Central memory CD4-positive, alpha-beta T cell (primary cell): ENCODE measurements around the gene ERFL.

Experiments
- DNase-seq: peaks from one replicate; pipeline ENCODE4 v3.0.0; 2022
- total RNA-seq, 3 experiments: gene quantifications; one replicate each; lab custom pipeline; 2026; lab: John Stamatoyannopoulos, UW

Gene ERFL
- total RNA-seq = 1.1 to 1.4 (median 1.4) reads per million in 3 experiments

GRCh38 chr19:41928221-41928683, at the start of gene ERFL:
Gene ERFL (minus strand): TSS chr19:41928449. CDS start chr19:41912919, 15,530 bp downstream.
- no peak for DNase-seq

DNA sequence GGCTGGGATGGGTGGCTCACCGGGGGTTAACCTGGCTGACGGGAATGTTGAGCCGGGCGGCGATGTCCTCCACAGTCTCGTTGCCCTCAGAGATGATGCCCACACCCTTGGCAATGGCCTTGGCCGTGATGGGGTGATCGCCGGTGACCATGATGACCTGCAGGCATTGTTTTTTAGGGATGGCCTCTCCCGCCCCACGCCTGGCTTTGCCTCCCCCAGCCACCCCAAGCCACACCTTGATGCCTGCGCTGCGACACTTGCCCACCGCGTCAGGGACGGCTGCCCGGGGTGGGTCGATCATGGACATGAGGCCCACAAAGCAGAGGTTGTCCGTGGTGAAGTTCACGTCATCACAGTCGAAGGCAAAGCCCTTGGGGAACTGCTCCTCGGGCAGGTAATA, 49.7 kb upstream of the ERFL start:
- no peak for DNase-seq

DNA sequence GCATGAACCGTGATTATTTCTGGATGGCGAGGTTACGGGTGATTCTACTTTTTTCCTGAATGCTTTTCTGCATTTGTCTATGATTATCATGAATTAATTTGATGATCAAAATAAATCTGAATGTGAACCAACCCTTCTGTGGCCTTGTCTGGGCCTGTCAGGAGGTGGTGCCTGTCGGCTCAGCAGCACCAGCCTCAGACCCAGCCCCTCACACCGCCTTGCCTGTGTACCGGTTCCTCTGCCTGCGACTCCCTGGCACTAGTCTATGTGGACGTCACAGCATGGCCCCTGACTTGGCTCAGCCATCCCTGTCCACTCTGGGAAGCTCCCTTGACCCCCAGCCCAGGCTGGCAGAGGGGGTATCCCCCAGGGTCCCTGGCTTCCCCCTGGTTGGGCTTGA, 46.4 kb upstream of the ERFL start:
- no peak for DNase-seq

DNA sequence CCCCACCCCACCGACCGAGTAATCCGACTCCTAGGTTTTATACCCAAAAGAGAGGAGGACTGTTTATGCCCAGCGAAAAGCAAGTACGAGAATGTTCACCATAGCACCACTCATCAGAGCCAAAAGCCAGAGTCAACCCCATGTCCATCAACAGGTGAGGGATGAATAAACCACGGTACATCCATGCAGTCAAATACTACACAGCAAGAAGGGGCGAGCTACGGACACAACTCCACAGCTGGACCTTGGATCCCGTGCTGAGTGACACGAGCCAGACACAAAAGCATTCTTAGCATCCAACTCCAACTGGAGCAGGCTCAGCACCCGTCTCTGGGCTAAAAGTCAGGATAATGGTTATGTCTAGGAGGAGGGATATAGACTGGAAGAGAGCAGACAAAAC, 43.1 kb upstream of the ERFL start:
- no peak for DNase-seq

DNA sequence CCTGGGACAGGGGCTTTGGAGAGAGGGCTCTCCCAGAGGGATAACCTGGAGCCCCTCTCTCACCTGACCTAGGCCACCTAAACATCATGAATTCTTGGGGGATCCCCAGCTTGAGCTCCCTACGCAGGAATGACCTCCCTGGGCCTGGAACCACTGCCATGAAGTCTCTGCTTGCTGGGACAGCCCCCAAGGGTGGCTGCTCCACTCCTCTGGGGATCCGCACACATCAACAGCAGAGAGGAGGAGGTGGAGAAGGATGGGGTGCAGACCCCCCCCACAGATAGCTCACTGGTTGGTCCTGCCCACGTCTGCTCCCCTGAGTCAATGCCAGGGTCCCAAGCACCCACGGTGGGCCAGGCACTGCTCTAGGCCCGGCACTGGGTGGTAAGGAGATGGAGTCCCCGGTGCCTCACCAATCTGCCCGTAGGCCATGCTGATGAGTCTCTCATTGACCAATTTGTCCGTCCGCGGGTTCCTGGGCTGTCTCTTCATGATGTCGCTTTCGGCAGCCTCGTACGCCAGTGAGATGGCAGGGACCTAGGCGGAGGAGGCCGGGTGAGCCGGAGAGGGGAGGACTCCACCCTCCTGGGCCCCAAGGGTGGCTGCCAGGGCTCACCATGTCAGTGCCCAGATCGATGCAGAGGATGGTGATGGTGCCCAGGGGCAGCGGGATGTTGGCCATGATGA, 41.7 kb upstream of the ERFL start:
- no peak for DNase-seq

DNA sequence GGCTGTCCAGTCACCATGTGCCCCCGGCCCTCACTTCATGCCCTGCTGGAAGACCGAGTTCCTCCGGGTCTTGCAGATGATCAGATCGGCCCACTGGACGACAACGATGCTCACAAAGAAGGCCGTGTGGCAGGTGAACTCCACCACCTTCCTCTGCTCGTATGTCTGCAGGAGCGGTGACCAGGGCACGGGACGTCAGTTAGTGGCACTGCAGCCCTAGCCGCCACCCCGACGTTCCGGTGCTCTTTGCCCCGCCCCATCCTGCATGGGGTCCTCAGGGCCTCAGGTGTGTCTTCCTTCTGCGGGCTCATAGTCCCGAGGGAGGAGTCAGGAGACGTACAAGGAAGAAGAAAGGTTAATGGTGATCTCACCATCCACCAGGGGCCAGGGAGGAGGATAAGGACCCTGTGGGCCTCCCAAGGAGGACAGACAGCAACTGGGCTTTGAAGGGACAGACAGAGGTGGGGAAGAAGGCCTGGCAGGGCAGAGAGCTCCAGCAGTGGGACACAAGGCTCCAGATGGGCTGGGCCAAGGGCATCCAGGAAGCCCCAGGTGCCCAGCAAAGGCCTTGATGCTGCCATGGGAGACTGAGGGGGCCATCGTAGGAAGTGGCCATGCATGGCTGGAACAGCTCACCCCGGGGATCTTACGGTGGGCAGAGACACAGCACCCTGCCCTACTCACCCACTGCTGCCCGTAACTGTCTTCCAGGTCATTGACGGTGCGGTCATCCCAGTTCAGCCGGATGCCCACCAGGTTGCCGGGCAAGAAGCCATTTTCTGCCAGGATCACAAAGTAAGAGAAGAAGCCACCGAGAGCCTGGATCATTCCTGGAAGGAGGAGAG, 40.7 kb upstream of the ERFL start:
- no peak for DNase-seq

DNA sequence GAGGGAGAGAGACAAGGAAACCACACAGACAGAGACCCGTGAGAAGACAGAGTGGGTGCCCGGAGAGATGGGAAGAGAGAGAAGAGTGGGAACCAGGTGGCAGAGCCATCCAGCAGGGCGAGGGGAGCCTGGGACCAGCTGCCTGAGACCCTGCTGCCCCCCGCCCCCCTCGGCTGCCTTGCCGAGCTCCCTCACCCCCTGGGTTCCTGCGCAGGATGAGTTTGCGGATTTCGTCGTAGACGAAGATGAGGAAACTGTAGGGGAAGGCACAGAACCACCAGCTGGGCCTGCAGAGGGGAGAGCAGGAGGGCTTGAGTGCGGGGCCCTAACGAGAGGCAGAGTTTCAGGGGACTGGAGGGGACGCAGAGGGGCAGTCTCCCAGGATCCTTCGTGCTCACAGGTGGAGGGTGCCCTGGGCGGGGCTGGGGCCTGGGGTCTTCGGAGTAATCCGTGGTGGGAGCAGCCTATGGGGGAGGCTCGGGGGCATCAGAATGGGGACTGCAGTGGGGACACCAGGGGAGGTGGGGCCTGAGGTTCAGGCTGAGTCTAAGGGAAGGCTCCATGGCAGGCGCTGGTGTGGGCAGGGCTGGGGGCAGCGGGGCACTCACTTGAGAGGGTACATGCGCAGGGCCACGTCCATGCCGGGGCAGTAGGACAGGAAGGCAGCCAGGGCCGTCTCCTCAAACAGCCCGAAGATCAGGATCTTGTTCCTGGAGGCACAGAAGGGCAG, 39.0 kb upstream of the ERFL start:
- no peak for DNase-seq

- no peak for DNase-seq
Observed at GRCh38 chr19:41965106-41965505, 36.9 kb upstream of the ERFL start.

DNA sequence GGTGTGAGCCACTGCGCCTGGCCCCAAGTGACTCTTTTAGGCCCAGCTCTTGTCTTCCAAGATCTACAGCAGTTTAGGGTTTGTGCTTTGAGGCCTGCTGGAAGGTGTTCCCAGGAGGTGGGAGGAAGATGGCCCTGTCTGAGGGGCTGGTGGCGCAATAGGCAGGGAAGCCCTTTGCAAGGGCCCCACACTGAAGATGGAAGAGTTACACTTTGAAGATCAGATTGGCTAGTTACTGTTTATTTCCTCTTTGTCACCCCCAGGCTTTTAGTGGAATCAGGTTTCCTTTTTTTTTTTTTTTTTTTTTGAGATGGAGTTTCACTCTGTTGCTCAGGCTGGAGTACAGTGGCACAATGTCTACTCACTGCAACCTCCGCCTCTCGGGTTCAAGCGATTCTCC, 32.7 kb upstream of the ERFL start:
- DNase-seq = no peak

GRCh38 chr19:41959056-41960053, 31.1 kb upstream of the ERFL start, which contains the start of gene RABAC1:
Gene RABAC1 (minus strand): TSS chr19:41959321. CDS start chr19:41959292, 29 bp downstream.
- peak; percentile 83 for DNase-seq

- DNase-seq = peak; percentile 70
Observed at GRCh38 chr19:41958367-41959055, 30.3 kb upstream of the ERFL start.

DNA sequence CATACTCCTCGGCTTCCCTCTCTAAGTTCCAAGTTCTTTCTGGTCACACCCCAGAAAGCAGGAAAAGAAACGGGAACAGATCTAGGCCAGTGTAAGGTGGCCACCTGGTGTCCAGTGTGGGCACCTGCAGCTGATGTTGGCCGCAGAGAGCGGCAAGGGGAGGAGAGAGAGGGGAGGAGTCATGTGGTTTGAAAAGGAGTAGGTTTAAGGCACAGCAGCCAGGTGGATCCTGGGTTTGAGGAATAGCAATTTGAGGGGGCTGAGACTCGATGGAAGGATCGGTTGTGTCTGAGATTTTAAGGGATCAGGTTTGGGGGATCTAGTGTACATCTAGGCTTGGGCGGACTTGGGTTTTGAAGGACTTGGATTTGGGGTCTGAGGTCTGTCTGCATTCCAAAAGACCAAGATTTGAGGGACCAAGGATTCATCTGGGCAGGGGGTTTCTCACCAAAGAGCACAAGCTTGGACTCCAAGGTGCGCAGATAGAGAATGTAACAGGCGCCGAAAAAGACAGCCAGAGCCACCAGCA, 29.7 kb upstream of the ERFL start:
- DNase-seq = peak; percentile 25

GRCh38 chr19:41957161-41957837, 29.1 kb upstream of the ERFL start:
- DNase-seq = no peak

- DNase-seq = no peak
Observed at GRCh38 chr19:41956621-41957020, 28.4 kb upstream of the ERFL start.

DNA sequence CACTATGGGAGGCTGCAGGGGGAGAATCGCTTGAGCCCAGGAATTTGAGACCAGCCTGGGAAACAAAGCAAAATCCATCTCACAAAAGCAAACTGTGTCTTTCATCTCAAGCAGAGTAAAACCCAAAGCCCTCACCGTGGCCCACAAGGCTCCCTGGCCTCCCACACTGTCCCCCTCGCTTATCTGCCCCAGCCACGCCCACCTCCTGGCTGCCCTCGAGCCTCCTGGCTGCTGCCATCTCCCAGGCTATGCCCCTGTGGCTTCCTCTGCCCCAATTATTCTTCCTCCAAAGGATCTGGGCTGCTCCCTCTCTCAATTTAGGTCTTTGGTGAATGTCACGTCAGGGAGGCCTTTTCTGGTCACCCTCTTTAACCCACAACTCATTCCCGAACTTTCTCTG, 27.3 kb upstream of the ERFL start:
- DNase-seq = no peak

DNA sequence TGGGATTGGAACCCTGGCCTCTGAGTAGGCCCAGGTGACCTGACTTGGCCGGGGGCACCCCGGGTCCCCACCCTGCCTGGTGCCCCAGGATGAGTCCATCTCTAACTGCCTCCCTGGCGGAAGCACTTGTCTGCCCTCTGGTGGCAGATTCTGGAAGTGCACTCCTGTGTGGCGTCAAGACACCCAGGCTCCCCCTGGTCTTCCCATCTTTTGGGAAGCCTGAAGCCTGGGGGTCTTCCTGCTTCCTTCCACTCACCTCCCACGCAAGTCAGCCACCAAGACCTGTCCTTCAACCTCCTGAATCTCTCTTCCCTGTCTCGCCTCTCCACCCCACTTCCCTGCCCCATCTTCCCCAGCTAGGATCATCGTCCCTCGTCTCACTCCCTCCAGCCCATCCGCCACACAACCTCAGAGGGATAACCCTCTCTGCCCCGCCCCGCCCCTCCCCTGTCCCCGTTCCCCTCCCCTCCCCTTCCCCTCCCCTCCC, 23.5 kb upstream of the ERFL start:
- peak; percentile 71 for DNase-seq

DNA sequence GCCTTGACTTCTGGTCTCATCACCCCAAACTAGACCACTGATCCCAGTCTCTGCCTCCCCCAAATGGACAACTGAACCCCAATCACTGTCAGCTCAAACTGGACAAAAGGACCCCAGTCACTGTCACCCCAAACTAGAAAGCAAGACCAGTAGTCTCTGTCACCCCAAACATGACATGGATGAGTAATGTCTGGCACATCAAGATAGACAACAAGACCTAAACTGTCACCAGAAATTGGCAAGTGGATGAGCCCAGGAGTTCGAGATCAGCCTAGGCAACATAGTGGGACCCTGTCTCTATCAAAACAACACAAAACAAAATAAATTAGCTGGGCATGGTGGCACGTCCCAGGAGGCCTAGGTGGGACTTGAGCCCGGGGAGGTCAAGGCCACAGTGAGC, 18.8 kb upstream of the ERFL start:
- no peak for DNase-seq

- DNase-seq = peak; percentile 95
Observed at GRCh38 chr19:41945135-41945766, 17.0 kb upstream of the ERFL start.

DNA sequence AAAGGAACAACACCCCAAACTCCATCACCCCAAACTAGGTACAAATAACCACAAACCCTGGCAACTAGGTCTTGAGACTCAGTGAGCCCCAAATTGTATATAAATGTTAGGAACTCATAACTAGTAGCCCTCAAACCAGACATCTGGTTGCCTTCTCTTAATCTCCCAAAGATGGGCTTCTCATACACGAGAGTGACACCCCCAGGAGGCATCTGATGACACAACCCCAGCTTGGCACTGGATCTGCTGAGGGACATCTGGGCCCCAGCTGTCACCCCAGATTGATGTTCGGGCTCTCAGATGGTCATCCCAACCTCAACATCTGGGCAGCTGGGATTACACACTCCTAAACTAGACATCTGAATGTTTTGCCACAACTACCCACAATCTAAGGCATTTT, 16.1 kb upstream of the ERFL start:
- DNase-seq = no peak
